Karpas-422 (cell line): ENCODE results near the gene GSTO2. TPM values are rescaled to one million over a fixed set of nuclear protein-coding genes. Genes with fewer than 3 reads are reported as not detected.
"Not testable (repeated sequence)": the region's sequence is repeated elsewhere in the genome, so short reads cannot be mapped to it uniquely, and the experiment has no call there.

Experiments used
- DNase-seq: peaks from one replicate; pipeline ENCODE4 v3.0.0-alpha.2; 2015
- H2AFZ ChIP-seq: fragments of 200-600 bp; sonication (generic); 2 replicates; pipeline ENCODE4 v1.6.1; 2014; ENCODE audit warnings: antibody characterized with exemption, low read length, mixed read lengths
- H3K27ac ChIP-seq: fragments of 200-600 bp; sonication (generic); 2 replicates; pipeline ENCODE4 v1.5.1; 2014; ENCODE audit warnings: mild to moderate bottlenecking, low read length, moderate library complexity
- H3K27me3 ChIP-seq: fragments of 200-600 bp; sonication (generic); 2 replicates; pipeline ENCODE4 v1.6.1; 2014; ENCODE audit warnings: low read length, mixed read lengths
- H3K36me3 ChIP-seq: fragments of 200-600 bp; sonication (generic); 2 replicates; pipeline ENCODE4 v1.6.1; 2014; ENCODE audit warnings: low read length, mixed read lengths; ENCODE audit not compliant: insufficient read depth
- H3K4me1 ChIP-seq: fragments of 200-600 bp; sonication (generic); 2 replicates; pipeline ENCODE4 v1.6.1; 2014; ENCODE audit warnings: mild to moderate bottlenecking, low read length, mixed read lengths
- H3K4me2 ChIP-seq: fragments of 200-600 bp; sonication (generic); 2 replicates; pipeline ENCODE4 v1.6.1; 2014; ENCODE audit warnings: low read length, low read depth, mild to moderate bottlenecking; ENCODE audit not compliant: poor library complexity, severe bottlenecking
- H3K4me3 ChIP-seq: fragments of 200-600 bp; sonication (generic); 2 replicates; pipeline ENCODE4 v1.5.1; 2014; ENCODE audit warnings: mild to moderate bottlenecking, antibody characterized with exemption, low read length, mixed read lengths
- H3K79me2 ChIP-seq: fragments of 200-600 bp; sonication (generic); 2 replicates; pipeline ENCODE4 v1.6.1; 2014; ENCODE audit warnings: mild to moderate bottlenecking, low read length, mixed read lengths
- H3K9ac ChIP-seq: fragments of 200-600 bp; sonication (generic); 2 replicates; pipeline ENCODE4 v1.6.0; 2014; ENCODE audit warnings: low read length
- H3K9me2 ChIP-seq: fragments of 200-600 bp; sonication (generic), shearing (Covaris generic); replicated peaks from 2 replicates; pipeline ENCODE4 v1.6.0; 2014; ENCODE audit warnings: mild to moderate bottlenecking, low read length, moderate library complexity; ENCODE audit not compliant: insufficient read depth
- H3K9me3 ChIP-seq: fragments of 300-700, 200-600 bp; sonication (generic); 2 replicates; pipeline ENCODE4 v1.6.1; 2014; ENCODE audit warnings: low read length, mixed read lengths
- H4K20me1 ChIP-seq: fragments of 200-600 bp; sonication (generic); 2 replicates; pipeline ENCODE4 v1.6.1; 2014; ENCODE audit warnings: mild to moderate bottlenecking, antibody characterized with exemption, low read length, low read depth; ENCODE audit not compliant: insufficient read depth
- total RNA-seq: library from RNA; depleted of rRNA; stranded (reverse); fragments of >200 nt; shearing (Covaris generic); gene quantifications from 2 replicates; pipeline ENCODE4 v1.2.3, GENCODE V29; 2014; ENCODE audit warnings: low replicate concordance

The GSTO2 gene
- total RNA-seq, 1 experiment from 2014 or later, result 1.3 TPM

GRCh38 chr10:104235801-104236200 lies 33.2 kb upstream of the GSTO2 start:
- H3K4me3 ChIP-seq, result no peak overlapping the region
- H3K79me2 ChIP-seq, result no peaks in the 10 kb centered on the region
- H3K9me3 ChIP-seq, result no peaks in the 10 kb centered on the region
- H3K9me2 ChIP-seq, result no peaks in the 10 kb centered on the region
- no peaks in the 10 kb centered on the region for H3K4me1 ChIP-seq
- H3K27me3 ChIP-seq, result no peaks in the 10 kb centered on the region
- H2AFZ ChIP-seq, result no peak overlapping the region
- H3K27ac ChIP-seq, result no peak overlapping the region
- no peaks in the 10 kb centered on the region for H4K20me1 ChIP-seq
- DNase-seq, result no peak
- H3K9ac ChIP-seq, result no peak overlapping the region
- no peaks in the 10 kb centered on the region for H3K36me3 ChIP-seq
- H3K4me2 ChIP-seq, result no peak overlapping the region

DNA sequence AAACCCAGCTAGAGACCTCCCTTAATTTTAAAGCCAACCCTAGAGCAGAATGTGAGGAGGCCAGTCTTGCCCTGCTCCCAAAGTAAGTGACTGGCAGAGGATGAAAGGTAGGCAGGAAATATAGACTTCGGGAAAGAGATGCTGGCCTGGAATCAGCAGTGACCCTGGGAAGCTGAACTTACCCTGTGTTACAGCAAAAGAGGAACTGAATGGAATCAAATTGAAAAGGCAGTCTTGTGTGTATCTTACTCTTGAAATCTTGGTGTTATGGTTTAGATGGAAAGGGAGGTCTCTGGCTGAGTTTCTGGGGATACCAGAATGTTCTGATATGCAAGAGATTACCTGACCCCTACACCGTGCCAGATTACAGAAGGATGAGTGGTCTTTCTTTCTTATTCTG lies 28.9 kb upstream of the GSTO2 start:
- Histone ChIP-seq H3K36me3 (no peaks in the 10 kb centered on the region), H3K4me3 (no peak overlapping the region), H3K79me2 (no peaks in the 10 kb centered on the region), H3K9ac (no peak overlapping the region), H3K9me3 (no peaks in the 10 kb centered on the region), H3K9me2 (no peaks in the 10 kb centered on the region), H3K27me3 (no peaks in the 10 kb centered on the region), H4K20me1 (no peaks in the 10 kb centered on the region), H3K27ac (no peak overlapping the region), H3K4me1 (no peaks in the 10 kb centered on the region), H3K4me2 (no peak overlapping the region), H2AFZ (no peak overlapping the region)
- DNase-seq, result no peak

DNA sequence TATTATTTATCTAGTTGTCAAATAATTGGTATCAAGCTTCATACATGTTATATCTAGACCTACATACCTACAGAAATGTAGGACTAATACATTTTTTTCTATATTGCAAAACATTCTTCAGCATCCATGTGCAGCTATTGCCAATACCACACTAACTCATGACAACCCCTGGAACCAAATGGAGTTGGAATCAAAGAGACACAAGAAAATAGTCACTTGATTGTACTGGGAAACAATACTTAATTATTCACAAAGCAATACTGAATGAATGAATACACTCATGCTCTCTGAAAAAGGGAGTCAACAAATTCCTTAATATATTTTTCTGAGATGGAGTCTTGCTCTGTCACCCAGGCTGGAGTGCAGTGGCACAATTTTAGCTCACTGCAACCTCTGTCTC lies 26.4 kb upstream of the GSTO2 start:
- Histone ChIP-seq H3K36me3 (no peaks in the 10 kb centered on the region), H3K9ac (no peak overlapping the region), H3K4me2 (no peak overlapping the region), H2AFZ (no peak overlapping the region), H3K27ac (no peak overlapping the region), H3K9me3 (no peaks in the 10 kb centered on the region), H3K4me1 (no peaks in the 10 kb centered on the region), H3K4me3 (no peak overlapping the region), H3K9me2 (no peaks in the 10 kb centered on the region), H3K79me2 (no peaks in the 10 kb centered on the region), H3K27me3 (no peaks in the 10 kb centered on the region), H4K20me1 (no peaks in the 10 kb centered on the region)
- no peak for DNase-seq

GRCh38 chr10:104243009-104243408 lies 26.0 kb upstream of the GSTO2 start:
- DNase-seq, H3K4me2 ChIP-seq, H3K79me2 ChIP-seq, H3K36me3 ChIP-seq, H3K27me3 ChIP-seq, H3K9me2 ChIP-seq, H3K4me3 ChIP-seq, H2AFZ ChIP-seq, H3K9ac ChIP-seq, H3K4me1 ChIP-seq, H4K20me1 ChIP-seq, H3K9me3 ChIP-seq, H3K27ac ChIP-seq: not testable (repeated sequence)

DNA sequence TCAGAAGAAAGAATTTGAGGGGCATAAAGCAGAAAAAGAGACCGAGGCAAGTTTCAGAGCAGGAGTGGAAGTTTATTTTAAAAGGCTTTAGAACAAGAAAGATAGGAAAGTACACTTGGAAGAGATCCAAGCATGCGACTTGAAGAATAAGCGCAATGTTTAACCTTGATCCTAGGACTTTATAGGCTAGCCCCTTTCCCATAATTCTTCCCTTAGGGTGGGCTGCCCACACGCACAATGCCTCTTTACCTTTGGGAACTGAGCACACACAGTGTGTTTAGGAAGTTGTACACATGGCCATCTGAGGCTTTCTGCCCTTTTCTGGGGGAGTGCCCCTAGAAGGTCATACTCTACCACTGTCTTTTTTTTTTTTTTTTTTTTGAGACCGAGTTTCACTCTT lies 25.5 kb upstream of the GSTO2 start:
- Histone ChIP-seq H3K9ac (no peak overlapping the region), H3K4me3 (no peak overlapping the region), H2AFZ (no peak overlapping the region), H3K4me2 (no peak overlapping the region), H3K9me2 (no peaks in the 10 kb centered on the region), H3K9me3 (no peaks in the 10 kb centered on the region), H3K36me3 (no peaks in the 10 kb centered on the region), H3K27ac (no peak overlapping the region), H4K20me1 (no peaks in the 10 kb centered on the region), H3K4me1 (no peaks in the 10 kb centered on the region), H3K27me3 (no peaks in the 10 kb centered on the region), H3K79me2 (no peaks in the 10 kb centered on the region)
- DNase-seq, result no peak

DNA sequence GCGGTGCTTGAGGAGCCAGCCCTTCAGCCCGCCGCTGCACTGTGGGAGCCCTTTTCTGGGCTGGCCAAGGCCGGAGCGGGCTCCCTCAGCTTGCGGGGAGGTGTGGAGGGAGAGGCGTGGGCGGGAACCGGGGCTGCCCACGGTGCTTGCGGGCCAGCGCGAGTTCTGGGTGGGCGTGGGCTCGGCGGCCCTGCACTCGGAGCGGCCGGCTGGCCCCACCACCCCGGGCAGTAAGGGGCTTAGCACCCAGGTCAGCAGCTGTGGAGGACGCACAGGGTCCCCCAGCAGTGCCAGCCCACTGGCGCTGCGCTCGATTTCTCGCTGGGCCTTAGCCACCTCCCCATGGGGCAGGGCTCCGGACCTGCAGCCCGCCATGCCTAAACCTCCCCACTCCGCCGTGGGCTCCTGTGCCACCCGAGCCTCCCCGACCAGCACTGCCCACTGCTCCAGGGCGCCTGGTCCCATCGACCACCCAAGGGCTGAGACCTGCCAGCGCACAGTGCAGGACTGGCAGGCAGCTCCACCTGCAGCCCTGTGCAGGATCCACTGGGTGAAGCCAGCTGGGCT lies 23.8 kb upstream of the GSTO2 start:
- Histone ChIP-seq H3K9me3 (no peaks in the 10 kb centered on the region), H3K79me2 (no peaks in the 10 kb centered on the region), H3K36me3 (no peaks in the 10 kb centered on the region), H3K9me2 (no peaks in the 10 kb centered on the region), H3K27me3 (no peaks in the 10 kb centered on the region), H3K4me1 (no peaks in the 10 kb centered on the region), H3K4me2 (no peak overlapping the region), H3K4me3 (no peak overlapping the region), H3K27ac (no peak overlapping the region), H4K20me1 (no peaks in the 10 kb centered on the region), H3K9ac (no peak overlapping the region), H2AFZ (no peak overlapping the region)
- no peak for DNase-seq

DNA sequence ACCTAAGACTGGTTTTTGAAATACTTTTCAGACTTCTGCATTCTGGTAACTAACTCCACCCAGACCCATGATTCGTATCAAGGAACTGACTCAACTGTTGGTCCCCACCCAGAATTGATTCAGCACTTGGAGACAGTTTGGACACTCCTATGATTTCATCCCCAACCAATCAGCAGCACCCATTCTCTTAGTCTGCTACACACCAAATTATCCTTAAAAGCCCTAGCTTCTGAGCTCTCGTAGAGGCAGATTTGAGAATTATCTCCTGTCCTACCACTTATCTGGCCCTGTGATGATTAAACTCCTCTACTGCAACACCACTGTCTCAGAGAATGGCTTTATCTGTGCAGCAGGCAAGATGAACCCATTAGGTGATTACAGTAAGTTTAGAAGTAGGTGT lies 22.0 kb upstream of the GSTO2 start:
- Histone ChIP-seq H3K9me3 (no peaks in the 10 kb centered on the region), H3K27me3 (no peaks in the 10 kb centered on the region), H3K79me2 (no peaks in the 10 kb centered on the region), H4K20me1 (no peaks in the 10 kb centered on the region), H3K9me2 (no peaks in the 10 kb centered on the region), H3K4me3 (no peak overlapping the region), H3K4me1 (no peaks in the 10 kb centered on the region), H2AFZ (no peak overlapping the region), H3K36me3 (no peaks in the 10 kb centered on the region), H3K4me2 (no peak overlapping the region), H3K9ac (no peak overlapping the region), H3K27ac (no peak overlapping the region)
- no peak for DNase-seq

GRCh38 chr10:104247513-104248146 lies 21.4 kb upstream of the GSTO2 start:
- Histone ChIP-seq H3K4me2 (no peak overlapping the region), H3K9me2 (no peaks in the 10 kb centered on the region), H3K4me1 (no peaks in the 10 kb centered on the region), H3K4me3 (no peak overlapping the region), H3K9me3 (no peaks in the 10 kb centered on the region), H3K79me2 (no peaks in the 10 kb centered on the region), H3K9ac (no peak overlapping the region), H3K36me3 (no peaks in the 10 kb centered on the region), H2AFZ (no peak overlapping the region), H3K27me3 (no peaks in the 10 kb centered on the region), H3K27ac (no peak overlapping the region), H4K20me1 (no peaks in the 10 kb centered on the region)
- no peak for DNase-seq
